Activated CD4-positive, alpha-beta T cell treated with anti-CD3 and anti-CD28 coated beads, Interleukin-2, amount 50 U/mL, for 16 hours (primary cell): ENCODE measurements around the gene ELFN1.
"Not testable (repeated sequence)": the region's sequence is repeated elsewhere in the genome, so short reads cannot be mapped to it uniquely, and the experiment has no call there.

Source experiments
- DNase-seq: peaks from one replicate; pipeline ENCODE4 v3.0.0-alpha.2; 2020

ELFN1 gene

DNA sequence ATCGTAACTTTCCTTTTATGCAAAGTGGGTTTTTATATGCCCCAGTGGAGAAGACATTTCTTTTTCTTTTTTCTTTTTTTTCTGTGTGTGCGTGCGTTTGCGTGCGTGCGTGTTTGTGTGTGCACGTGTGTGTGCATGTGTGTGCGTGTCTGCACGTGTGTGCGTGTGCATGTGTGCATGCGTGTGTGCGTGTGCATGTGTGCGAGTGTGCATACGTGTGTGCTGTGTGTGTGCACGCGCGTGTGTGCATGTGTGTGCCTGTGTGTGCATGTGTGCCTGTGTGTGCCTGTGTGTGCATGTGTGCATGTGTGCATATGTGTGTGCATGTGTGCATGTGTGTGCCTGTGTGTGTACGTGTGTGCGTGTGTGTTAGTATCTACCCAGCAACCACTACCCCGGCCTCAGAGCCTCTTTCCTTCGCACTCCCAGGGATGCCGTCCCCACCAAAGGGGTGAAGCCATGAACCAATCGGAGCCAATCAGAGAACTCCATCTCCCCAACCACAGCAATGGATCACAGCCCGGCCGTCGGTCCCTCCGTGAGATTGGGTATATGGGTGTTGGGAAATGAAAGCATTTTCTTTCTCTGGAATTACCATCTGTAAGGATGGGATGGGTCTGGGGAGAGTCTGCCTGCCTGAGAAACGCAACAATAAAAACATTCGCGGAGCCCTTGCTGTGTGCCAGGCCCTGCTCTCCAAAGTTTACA, 92.3 kb downstream of the ELFN1 start:
- DNase-seq = no peak

DNA sequence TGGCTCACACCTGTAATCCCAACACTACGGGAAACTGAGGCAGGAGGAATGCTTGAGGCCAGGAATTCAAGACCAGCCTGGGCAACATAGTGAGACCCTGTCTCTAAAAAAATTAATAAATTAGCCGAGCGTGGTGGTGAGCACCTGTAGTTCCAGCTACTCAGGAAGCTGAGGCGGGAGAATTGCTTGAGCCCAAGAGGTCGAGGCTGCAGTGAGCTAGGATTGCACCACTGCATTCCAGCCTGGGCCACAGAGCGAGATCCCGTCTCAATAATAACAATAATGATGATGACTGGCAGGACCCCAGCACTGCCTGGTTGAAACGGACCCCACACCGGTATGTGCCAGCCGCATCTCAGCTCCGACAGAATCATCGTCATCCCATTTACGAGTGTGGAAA, 93.0 kb downstream of the ELFN1 start:
- DNase-seq = no peak

GRCh38 chr7:1763911-1764310, 93.8 kb downstream of the ELFN1 start:
- not testable (repeated sequence) for DNase-seq

DNA sequence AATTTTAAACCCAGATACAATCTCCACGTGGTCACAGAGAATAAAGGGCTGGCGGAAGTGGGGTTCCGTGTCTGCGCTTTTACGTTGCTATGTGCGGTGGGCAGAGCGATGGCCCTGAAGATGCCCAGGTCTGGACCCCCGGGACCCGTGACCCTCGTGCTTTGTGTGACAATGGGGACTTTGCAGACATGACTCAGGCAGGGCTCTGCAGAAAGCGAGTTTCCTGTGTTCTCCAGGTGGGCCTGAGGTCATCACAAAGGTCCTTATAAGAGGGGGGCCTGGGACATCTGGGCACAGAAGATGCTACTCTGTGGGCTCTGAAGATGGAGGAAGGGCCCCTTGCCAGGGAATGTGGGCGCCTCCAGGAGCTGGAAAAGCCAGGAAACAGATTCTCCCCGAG, 95.3 kb downstream of the ELFN1 start:
- DNase-seq = no peak

- no peak for DNase-seq
Observed at GRCh38 chr7:1767524-1767923, 97.4 kb downstream of the ELFN1 start.

GRCh38 chr7:1768832-1769231, 98.8 kb downstream of the ELFN1 start:
- DNase-seq = no peak

- no peak for DNase-seq
Observed at GRCh38 chr7:1769286-1770200, 99.5 kb downstream of the ELFN1 start.

DNA sequence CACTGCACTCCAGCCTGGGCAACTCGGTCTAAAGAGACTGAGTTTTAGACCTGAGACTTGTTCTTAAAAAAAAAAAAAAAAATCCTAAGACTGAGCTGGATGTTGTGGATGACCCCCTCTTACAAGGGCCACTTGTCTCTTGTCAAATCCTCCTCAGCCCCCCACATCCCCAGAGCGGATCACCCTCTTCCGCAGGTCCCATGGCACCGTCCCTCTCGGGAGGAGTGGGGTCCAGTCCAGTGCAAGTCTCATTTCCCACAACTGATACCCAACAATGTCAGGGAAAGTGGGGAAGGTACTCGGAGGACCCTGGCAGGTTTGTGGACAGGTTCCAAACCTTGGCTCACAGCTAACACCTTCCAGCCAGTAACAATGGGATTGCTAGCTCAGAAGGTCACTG, 100.3 kb downstream of the ELFN1 start:
- no peak for DNase-seq

DNA sequence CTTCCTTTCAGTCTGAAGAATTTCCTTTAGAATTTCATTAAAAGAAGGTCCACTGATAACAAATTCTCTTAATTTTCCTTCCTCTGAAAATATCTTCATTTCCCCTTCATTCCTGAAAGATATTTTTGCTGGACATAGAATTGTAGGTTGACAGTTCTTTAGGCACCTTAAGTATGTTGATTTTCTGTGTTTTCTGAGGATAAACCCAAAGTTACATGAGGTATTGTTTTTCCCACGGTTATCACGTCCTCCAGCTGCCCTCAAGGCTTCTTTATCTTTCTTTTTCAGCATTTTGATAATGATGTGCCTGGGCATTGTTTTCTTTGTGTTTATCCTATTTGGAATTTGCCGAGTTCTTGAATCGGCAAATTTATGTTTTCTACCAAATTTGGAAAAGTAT, 105.3 kb downstream of the ELFN1 start:
- no peak for DNase-seq

- no peak for DNase-seq
Observed at GRCh38 chr7:1777122-1777521, 107.0 kb downstream of the ELFN1 start.

- DNase-seq = no peak
Observed at GRCh38 chr7:1779445-1779844, 109.4 kb downstream of the ELFN1 start.

DNA sequence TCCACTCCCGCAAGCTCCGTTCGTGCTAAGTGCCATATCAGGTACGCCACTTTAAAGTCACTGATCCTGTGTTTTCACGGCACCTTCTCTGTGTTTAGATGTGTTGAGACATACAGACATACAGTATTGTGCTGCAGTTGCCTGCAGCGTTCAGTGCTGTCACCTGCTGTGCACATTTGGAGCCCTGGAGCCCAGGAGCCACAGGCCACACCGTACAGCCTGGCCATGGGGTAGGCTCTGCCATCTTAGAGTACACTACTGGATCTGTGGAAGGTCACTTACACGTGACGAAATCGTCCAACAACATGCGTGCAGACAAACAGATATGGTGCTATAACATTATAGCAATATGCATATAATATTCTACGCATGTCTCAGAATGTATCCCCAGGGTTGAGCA, 111.3 kb downstream of the ELFN1 start:
- no peak for DNase-seq

DNA sequence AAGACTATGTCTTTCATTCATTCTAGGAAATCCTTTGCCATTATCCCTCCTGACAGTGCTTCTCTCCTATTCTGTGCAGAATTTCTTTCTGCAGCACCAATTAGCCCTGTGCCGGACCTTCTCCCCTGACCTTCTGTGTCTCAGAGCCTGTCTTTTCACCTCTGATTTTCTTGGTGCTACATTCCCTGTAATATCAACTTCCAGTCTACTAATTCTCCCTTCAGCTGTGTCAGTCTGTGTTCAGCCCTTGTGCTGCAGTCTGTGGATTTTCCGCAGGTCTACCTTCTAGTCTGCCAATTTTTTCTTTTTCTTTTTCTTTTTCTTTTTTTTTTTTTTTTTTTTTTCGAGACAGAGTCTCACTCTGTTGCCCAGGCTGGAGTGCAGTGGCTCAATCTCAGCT, 115.8 kb downstream of the ELFN1 start:
- DNase-seq = no peak

GRCh38 chr7:1787241-1787640, 117.2 kb downstream of the ELFN1 start:
- DNase-seq = no peak

DNA sequence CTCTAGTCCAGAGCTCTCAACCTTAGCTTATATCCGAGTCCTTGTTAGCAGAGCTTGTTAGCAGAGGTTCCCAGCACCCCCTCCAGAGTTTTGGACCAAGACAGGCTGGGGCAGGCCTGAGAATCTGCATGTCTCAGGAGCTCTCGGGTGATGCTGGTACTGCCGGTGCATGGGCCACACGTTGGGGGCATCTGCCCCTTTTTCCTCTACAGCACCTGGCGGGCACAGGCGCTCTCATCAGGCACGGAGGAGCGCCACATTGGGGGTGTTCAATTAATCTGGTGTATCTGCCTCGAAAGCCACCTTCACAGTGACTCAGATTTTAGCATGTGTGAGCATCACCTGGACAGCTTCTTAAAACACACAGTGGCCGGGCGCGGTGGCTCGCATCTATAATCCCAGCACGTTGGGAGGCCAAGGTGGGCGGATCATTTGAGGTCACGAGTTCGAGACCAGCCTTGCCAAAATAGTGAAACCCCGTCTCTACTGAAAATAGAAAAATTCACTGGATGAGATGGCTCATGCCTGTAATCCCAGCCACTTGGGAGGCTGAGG, 117.7 kb downstream of the ELFN1 start:
- DNase-seq = no peak

DNA sequence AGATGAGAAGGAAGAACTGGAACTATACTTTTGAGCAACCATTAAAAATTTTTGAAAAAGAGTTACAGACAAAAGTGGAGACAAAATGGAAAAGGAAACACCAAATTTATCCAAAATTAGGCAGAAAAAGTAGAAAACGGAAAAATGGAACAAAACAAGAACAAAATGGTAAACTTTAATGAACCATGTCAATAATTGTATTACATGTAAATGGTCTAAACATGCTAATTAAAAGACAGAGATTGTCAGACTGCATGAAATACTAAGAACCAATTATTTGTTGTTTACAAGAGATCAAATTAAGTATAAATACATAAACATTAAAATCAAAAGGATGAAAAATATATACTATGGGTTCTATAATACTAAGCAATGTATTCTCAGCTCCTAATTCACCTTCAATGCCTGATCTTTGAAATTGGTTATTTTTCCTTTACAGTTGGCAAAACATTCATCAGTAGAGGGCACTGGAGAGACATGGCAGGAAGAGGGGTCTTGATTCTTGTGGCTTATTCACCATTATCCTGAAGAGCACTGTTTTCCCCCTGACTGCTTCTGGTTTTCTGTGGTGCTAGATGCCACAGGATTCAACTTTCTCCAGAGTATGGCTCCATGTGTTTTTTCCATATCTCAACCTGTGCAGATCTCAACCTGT, 124.9 kb downstream of the ELFN1 start:
- DNase-seq = no peak
